ENCODE data around the gene KRTAP17-1. TPM values are rescaled to one million over a fixed set of nuclear protein-coding genes. Genes with fewer than 3 reads are reported as not detected.

KRTAP17-1 gene
- polyA plus RNA-seq, 1 of the 3 experiments (the other 2 are of a cell fraction): not detected

DNA sequence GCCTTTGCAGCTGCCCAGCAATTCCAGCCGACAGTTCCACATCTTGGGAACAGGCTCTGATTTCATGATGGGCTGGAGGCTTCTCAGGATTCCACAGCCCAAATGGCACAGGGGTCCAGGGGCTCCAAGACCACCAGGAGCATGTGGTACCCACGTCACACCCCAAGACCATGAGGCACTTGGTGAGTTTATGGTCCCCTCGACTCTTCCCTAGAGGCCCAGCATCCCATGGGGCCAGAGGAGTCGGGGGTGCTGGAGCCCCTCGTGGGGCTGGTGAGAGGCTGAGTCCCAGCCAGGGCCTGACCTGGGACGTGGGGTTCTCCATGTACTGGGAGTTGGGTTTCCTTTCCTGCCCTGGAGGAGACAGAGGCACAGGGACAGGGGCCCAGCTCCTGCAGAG lies 10.1 kb upstream of the KRTAP17-1 start:
- Histone ChIP-seq H4K20me1 (ENCODE audit: insufficient read depth) (no peaks in the 10 kb centered on the region), H3K4me2 (no peak overlapping the region), H3K79me2 (ENCODE audit: insufficient read depth) (no peaks in the 10 kb centered on the region), H3K27me3 (ENCODE audit: insufficient read depth) (no peaks in the 10 kb centered on the region), H3K27ac (ENCODE audit: low read depth in 2 of 2, low read length in 1 of 2) (no peak overlapping the region), H3K9ac (no peak overlapping the region), H3K4me1 (ENCODE audit: control insufficient read depth in 1 of 2, insufficient read depth in 2 of 2, low read depth in 1 of 2, low read length in 1 of 2) (no peaks in the 10 kb centered on the region), H3K4me3 (ENCODE audit: low read depth in 2 of 2, low read length in 1 of 2) (no peak overlapping the region), H2AFZ (ENCODE audit: low read depth) (no peak overlapping the region), H3F3A (replicated peaks; ENCODE audit: insufficient read depth) (no peaks in the 10 kb centered on the region), H3K36me3 (replicated peaks in 1 of 2; ENCODE audit: control insufficient read depth in 1 of 2, insufficient read depth in 2 of 2, low read length in 1 of 2) (no peaks in the 10 kb centered on the region), H3K9me3 (no peaks in the 10 kb centered on the region), H3K9me2 (no peaks in the 10 kb centered on the region)
- no peak for TF ChIP-seq TCF12 (IDR thresholded peaks at IDR 0.05)
- no peak for TF ChIP-seq MXI1 (IDR thresholded peaks at IDR 0.05; ENCODE audit: low read depth, low read length)
- TF ChIP-seq, protein P1, sequence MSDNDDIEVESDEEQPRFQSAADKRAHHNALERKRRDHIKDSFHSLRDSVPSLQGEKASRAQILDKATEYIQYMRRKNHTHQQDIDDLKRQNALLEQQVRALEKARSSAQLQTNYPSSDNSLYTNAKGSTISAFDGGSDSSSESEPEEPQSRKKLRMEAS (IDR thresholded peaks at IDR 0.05; ENCODE audit: low read depth): no peak
- TF ChIP-seq RAD21 (IDR thresholded peaks at IDR 0.05; ENCODE audit: low read length): no peak
- TF ChIP-seq RXRA (IDR thresholded peaks at IDR 0.05; ENCODE audit: borderline replicate concordance, low read depth): no peak
- TF ChIP-seq, protein P2, sequence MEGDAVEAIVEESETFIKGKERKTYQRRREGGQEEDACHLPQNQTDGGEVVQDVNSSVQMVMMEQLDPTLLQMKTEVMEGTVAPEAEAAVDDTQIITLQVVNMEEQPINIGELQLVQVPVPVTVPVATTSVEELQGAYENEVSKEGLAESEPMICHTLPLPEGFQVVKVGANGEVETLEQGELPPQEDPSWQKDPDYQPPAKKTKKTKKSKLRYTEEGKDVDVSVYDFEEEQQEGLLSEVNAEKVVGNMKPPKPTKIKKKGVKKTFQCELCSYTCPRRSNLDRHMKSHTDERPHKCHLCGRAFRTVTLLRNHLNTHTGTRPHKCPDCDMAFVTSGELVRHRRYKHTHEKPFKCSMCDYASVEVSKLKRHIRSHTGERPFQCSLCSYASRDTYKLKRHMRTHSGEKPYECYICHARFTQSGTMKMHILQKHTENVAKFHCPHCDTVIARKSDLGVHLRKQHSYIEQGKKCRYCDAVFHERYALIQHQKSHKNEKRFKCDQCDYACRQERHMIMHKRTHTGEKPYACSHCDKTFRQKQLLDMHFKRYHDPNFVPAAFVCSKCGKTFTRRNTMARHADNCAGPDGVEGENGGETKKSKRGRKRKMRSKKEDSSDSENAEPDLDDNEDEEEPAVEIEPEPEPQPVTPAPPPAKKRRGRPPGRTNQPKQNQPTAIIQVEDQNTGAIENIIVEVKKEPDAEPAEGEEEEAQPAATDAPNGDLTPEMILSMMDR (IDR thresholded peaks at IDR 0.05): no peak
- ChIA-PET CTCF (no interaction called here), POLR2A (no interaction called here)
- 67% methylated on average over 1 of the region's 6 CpGs for WGBS (ENCODE audit: low lambda C conversion rate)
- no peak for DNase-seq

DNA sequence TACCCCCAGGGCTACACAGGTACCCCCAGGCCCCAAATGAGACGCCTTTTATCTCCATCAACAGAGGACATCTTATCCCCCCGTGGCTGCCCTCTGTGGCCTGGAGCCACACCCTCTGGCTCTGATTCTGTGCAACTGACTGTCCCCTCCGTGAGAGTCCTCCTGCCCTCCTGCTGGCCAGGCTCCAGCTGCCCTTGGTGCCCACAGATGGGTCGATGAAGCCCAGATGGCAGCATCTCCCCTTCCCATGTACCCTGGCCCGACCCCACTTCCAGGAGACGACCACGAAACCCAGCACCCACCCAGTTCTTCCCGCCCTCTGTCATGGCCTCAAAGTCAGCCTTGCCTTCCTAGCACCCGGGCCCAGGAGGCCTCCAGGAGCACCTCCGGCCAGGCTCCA lies 9.6 kb upstream of the KRTAP17-1 start:
- Histone ChIP-seq H3K27ac (ENCODE audit: low read depth in 2 of 2, low read length in 1 of 2) (no peak overlapping the region), H3K9me2 (no peaks in the 10 kb centered on the region), H3F3A (replicated peaks; ENCODE audit: insufficient read depth) (no peaks in the 10 kb centered on the region), H2AFZ (ENCODE audit: low read depth) (no peak overlapping the region), H3K4me1 (ENCODE audit: control insufficient read depth in 1 of 2, insufficient read depth in 2 of 2, low read depth in 1 of 2, low read length in 1 of 2) (no peaks in the 10 kb centered on the region), H3K9ac (no peak overlapping the region), H3K27me3 (ENCODE audit: insufficient read depth) (no peaks in the 10 kb centered on the region), H4K20me1 (ENCODE audit: insufficient read depth) (no peaks in the 10 kb centered on the region), H3K9me3 (no peaks in the 10 kb centered on the region; the same call in 1 of the 2 replicates), H3K4me2 (no peak overlapping the region), H3K4me3 (ENCODE audit: low read depth in 2 of 2, low read length in 1 of 2) (no peak overlapping the region), H3K79me2 (ENCODE audit: insufficient read depth) (no peaks in the 10 kb centered on the region), H3K36me3 (replicated peaks in 1 of 2; ENCODE audit: control insufficient read depth in 1 of 2, insufficient read depth in 2 of 2, low read length in 1 of 2) (no peaks in the 10 kb centered on the region)
- CTCF ChIA-PET: no interaction called here
- POLR2A ChIA-PET: no interaction called here
- WGBS (ENCODE audit: low lambda C conversion rate): 41% methylated on average over 9 of the region's 10 CpGs
- DNase-seq: no peak
- no peak for TF ChIP-seq EZH2phosphoT487 (IDR thresholded peaks at IDR 0.05; ENCODE audit: borderline replicate concordance, low read depth)
- TF ChIP-seq SIN3A (IDR thresholded peaks at IDR 0.05; ENCODE audit: borderline replicate concordance, low read depth, low read length): no peak
- TF ChIP-seq, protein P3, sequence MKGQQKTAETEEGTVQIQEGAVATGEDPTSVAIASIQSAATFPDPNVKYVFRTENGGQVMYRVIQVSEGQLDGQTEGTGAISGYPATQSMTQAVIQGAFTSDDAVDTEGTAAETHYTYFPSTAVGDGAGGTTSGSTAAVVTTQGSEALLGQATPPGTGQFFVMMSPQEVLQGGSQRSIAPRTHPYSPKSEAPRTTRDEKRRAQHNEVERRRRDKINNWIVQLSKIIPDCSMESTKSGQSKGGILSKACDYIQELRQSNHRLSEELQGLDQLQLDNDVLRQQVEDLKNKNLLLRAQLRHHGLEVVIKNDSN (IDR thresholded peaks at IDR 0.05; ENCODE audit: borderline replicate concordance, low read depth): no peak
- TF ChIP-seq, protein P4, sequence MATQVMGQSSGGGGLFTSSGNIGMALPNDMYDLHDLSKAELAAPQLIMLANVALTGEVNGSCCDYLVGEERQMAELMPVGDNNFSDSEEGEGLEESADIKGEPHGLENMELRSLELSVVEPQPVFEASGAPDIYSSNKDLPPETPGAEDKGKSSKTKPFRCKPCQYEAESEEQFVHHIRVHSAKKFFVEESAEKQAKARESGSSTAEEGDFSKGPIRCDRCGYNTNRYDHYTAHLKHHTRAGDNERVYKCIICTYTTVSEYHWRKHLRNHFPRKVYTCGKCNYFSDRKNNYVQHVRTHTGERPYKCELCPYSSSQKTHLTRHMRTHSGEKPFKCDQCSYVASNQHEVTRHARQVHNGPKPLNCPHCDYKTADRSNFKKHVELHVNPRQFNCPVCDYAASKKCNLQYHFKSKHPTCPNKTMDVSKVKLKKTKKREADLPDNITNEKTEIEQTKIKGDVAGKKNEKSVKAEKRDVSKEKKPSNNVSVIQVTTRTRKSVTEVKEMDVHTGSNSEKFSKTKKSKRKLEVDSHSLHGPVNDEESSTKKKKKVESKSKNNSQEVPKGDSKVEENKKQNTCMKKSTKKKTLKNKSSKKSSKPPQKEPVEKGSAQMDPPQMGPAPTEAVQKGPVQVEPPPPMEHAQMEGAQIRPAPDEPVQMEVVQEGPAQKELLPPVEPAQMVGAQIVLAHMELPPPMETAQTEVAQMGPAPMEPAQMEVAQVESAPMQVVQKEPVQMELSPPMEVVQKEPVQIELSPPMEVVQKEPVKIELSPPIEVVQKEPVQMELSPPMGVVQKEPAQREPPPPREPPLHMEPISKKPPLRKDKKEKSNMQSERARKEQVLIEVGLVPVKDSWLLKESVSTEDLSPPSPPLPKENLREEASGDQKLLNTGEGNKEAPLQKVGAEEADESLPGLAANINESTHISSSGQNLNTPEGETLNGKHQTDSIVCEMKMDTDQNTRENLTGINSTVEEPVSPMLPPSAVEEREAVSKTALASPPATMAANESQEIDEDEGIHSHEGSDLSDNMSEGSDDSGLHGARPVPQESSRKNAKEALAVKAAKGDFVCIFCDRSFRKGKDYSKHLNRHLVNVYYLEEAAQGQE (IDR thresholded peaks at IDR 0.05; ENCODE audit: low read depth, low read length): no peak
- TF ChIP-seq RCOR1 (IDR thresholded peaks at IDR 0.05; ENCODE audit: low read length): no peak
- TF ChIP-seq TEAD4 (IDR thresholded peaks at IDR 0.05; ENCODE audit: borderline replicate concordance, insufficient read depth): no peak
- no peak for TF ChIP-seq FOSL2 (IDR thresholded peaks at IDR 0.05; ENCODE audit: borderline replicate concordance, low read depth)
- TF ChIP-seq, protein P5, sequence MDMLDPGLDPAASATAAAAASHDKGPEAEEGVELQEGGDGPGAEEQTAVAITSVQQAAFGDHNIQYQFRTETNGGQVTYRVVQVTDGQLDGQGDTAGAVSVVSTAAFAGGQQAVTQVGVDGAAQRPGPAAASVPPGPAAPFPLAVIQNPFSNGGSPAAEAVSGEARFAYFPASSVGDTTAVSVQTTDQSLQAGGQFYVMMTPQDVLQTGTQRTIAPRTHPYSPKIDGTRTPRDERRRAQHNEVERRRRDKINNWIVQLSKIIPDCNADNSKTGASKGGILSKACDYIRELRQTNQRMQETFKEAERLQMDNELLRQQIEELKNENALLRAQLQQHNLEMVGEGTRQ (IDR thresholded peaks at IDR 0.05; ENCODE audit: borderline replicate concordance, low read depth, low read length): no peak
- TF ChIP-seq MEF2A (IDR thresholded peaks at IDR 0.05; ENCODE audit: borderline replicate concordance, low read depth): no peak
- no peak for TF ChIP-seq YY1 (IDR thresholded peaks at IDR 0.05; ENCODE audit: low read depth)
- no peak for TF ChIP-seq RFX5 (IDR thresholded peaks at IDR 0.05; ENCODE audit: low read length)
- TF ChIP-seq, protein P6, sequence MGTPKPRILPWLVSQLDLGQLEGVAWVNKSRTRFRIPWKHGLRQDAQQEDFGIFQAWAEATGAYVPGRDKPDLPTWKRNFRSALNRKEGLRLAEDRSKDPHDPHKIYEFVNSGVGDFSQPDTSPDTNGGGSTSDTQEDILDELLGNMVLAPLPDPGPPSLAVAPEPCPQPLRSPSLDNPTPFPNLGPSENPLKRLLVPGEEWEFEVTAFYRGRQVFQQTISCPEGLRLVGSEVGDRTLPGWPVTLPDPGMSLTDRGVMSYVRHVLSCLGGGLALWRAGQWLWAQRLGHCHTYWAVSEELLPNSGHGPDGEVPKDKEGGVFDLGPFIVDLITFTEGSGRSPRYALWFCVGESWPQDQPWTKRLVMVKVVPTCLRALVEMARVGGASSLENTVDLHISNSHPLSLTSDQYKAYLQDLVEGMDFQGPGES (IDR thresholded peaks at IDR 0.05; ENCODE audit: low read depth, low read length): no peak
- TF ChIP-seq, protein P7, sequence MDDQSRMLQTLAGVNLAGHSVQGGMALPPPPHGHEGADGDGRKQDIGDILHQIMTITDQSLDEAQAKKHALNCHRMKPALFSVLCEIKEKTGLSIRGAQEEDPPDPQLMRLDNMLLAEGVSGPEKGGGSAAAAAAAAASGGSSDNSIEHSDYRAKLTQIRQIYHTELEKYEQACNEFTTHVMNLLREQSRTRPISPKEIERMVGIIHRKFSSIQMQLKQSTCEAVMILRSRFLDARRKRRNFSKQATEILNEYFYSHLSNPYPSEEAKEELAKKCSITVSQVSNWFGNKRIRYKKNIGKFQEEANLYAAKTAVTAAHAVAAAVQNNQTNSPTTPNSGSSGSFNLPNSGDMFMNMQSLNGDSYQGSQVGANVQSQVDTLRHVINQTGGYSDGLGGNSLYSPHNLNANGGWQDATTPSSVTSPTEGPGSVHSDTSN (IDR thresholded peaks at IDR 0.05): no peak

Data from SK-N-SH (cell line).